Prostate gland (tissue), 2 donors: ENCODE data around the gene CTNNA2. TPM values are rescaled to one million over a fixed set of nuclear protein-coding genes. Genes with fewer than 3 reads are reported as not detected.

Experiments
- DNase-seq: peaks from one replicate; pipeline ENCODE4 v3.0.0-alpha.2; 2019; ENCODE audit warnings: low spot score
- H3K27ac ChIP-seq, 2 donors: fragments of 200-600 bp; sonication (generic); 2 replicates each; pipeline ENCODE4 v1.5.1; 2017 to 2019
- H3K27me3 ChIP-seq: fragments of 200-600 bp; sonication (generic); replicated peaks from 2 replicates; pipeline ENCODE4 v1.5.1; 2019; ENCODE audit not compliant: insufficient read depth
- H3K36me3 ChIP-seq, 2 donors: fragments of 200-600 bp; sonication (generic); 1 replicate in 1 of 2; 2 replicates in 1 of 2; pipeline versions ENCODE4 v1.5.1 to v1.8.1; 2017 to 2019
- H3K4me1 ChIP-seq: fragments of 200-600 bp; sonication (generic); replicated peaks from 2 replicates; pipeline ENCODE4 v1.5.1; 2019
- H3K4me3 ChIP-seq, 2 donors: fragments of 200-600 bp; sonication (generic); 2 replicates each; pipeline ENCODE4 v1.5.1; 2017 to 2019
- H3K9me3 ChIP-seq: fragments of 200-600 bp; sonication (generic); 2 replicates; pipeline ENCODE4 v1.5.1; 2017
- POLR2A ChIP-seq: fragments of 450-650 bp; IDR thresholded peaks from one replicate; pipeline ENCODE4 v1.6.1; 2016; ENCODE audit warnings: antibody characterized with exemption, mild to moderate bottlenecking
- POLR2AphosphoS5 ChIP-seq: sonication (generic); formaldehyde crosslinking; IDR thresholded peaks from one replicate; pipeline ENCODE4 v1.6.1; 2017; ENCODE audit warnings: antibody characterized with exemption
- WGBS: methylation state at CpG from one replicate; pipeline ENCODE4 v1.1.5; 2018; 5-methylcytosine and 5-hydroxymethylcytosine counted together
- intact Hi-C: fragments of 100-400 bp; cut with DNase I; formaldehyde crosslinking; loops from one replicate; pipeline ENCODE4 v1.14.2; 2022
- total RNA-seq, 2 donors: library from RNA; depleted of rRNA; stranded (reverse); fragments of >200 nt; gene quantifications; one replicate each; pipeline ENCODE4 v1.1.0, GENCODE V29; 2016
- TF ChIP-seq, protein P1 (sequence below), 4 experiments: fragments of 200-600 bp in 2 of 4; fragments of 450-650 bp in 2 of 4; sonication (generic) in 2 of 4; IDR thresholded peaks; 1 replicate in 3 of 4; 2 replicates in 1 of 4; pipeline ENCODE4 v1.5.1; 2016 to 2019; ENCODE audit warnings: antibody characterized with exemption in 4 of 4, mild to moderate bottlenecking in 2 of 4, moderate library complexity in 2 of 4

The CTNNA2 gene
- total RNA-seq, 2 donors from 2014 or later = 24.3 TPM; not detected in 1

DNA sequence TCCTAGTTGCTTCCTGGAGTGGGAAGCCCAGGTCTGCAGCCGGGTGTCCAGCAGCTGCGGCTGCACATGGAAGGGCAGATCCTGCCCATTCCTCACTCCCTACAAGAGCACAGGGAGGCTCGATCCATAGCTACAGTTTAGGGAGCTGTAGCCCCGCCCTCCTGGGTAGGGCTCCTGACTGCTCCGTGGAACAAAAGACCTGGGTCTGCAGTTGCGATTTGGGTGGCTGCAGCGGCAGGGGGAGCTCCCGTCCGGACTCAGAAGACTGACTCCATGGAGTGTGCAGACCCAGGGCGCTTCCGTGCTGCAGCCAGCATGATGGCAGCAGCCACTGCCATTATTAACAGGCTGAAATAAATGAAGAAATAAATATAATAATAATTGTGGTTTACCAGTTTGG, 157.3 kb downstream of the CTNNA2 start:
- TF ChIP-seq, protein P1, sequence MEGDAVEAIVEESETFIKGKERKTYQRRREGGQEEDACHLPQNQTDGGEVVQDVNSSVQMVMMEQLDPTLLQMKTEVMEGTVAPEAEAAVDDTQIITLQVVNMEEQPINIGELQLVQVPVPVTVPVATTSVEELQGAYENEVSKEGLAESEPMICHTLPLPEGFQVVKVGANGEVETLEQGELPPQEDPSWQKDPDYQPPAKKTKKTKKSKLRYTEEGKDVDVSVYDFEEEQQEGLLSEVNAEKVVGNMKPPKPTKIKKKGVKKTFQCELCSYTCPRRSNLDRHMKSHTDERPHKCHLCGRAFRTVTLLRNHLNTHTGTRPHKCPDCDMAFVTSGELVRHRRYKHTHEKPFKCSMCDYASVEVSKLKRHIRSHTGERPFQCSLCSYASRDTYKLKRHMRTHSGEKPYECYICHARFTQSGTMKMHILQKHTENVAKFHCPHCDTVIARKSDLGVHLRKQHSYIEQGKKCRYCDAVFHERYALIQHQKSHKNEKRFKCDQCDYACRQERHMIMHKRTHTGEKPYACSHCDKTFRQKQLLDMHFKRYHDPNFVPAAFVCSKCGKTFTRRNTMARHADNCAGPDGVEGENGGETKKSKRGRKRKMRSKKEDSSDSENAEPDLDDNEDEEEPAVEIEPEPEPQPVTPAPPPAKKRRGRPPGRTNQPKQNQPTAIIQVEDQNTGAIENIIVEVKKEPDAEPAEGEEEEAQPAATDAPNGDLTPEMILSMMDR (IDR thresholded peaks at IDR 0.05) = no peak
- TF ChIP-seq POLR2AphosphoS5 (no peak), POLR2A (no peak)
- DNase-seq = no peak
- Histone ChIP-seq H3K9me3 (no peaks in the 10 kb centered on the region), H3K36me3 (no peaks in the 10 kb centered on the region), H3K27ac (no peak overlapping the region), H3K4me3 (no peak overlapping the region), H3K4me1 (no peaks in the 10 kb centered on the region), H3K27me3 (no peaks in the 10 kb centered on the region)
- 73% methylated on average over 11 of the region's 11 CpGs for WGBS
- intact Hi-C loops = no loop called here

DNA sequence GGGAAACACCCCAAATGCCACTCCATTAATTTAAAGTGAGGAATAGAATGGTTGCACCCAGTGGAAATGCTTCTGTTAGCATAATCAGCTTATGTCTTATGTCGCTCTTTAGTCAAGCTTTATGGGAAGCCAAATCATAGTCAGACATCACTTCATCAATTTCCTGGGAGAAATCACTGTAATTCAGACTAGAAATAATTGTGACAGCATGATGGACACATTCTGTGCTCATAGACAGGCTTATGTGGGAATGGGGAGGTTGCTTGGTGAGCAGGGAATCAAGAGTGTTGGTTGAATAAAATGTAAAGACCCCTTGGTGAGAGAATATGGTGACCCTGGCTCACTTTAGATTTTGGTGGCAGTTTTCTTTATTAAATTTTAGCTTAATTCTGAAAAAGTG, 174.0 kb downstream of the CTNNA2 start:
- DNase-seq = no peak
- Histone ChIP-seq H3K4me3 (no peak overlapping the region), H3K9me3 (no peaks in the 10 kb centered on the region), H3K27ac (no peak overlapping the region), H3K27me3 (no peaks in the 10 kb centered on the region), H3K36me3 (no peaks in the 10 kb centered on the region), H3K4me1 (no peaks in the 10 kb centered on the region)
- TF ChIP-seq, protein P1 (IDR thresholded peaks at IDR 0.05) = no peak
- TF ChIP-seq POLR2AphosphoS5 (no peak), POLR2A (no peak)
- 97% methylated on average over 1 of the region's 1 CpG for WGBS
- intact Hi-C loops = no loop called here

DNA sequence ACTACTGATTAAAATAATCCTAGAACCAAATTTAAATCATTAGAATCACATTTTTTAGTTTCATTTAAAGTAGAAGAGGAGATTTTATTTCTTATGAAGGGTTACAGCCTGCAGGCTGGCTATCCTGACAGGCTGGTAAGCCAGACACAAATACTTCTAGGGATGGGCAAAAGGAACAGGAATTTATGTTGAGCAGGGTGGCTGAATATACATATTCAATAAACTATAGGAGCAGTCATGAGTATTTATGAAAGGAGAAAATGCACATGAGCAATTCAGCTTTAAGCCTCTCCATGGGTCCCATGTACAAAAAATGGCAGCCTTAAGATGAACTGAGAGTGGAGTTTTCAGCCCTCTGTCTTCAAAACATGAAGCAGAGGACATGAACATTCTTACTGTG, 182.4 kb downstream of the CTNNA2 start:
- Histone ChIP-seq H3K27ac (no peak overlapping the region), H3K27me3 (no peaks in the 10 kb centered on the region), H3K9me3 (no peaks in the 10 kb centered on the region), H3K4me3 (no peak overlapping the region), H3K4me1 (no peaks in the 10 kb centered on the region), H3K36me3 (no peaks in the 10 kb centered on the region)
- intact Hi-C loops = no loop called here
- no peak for DNase-seq
- TF ChIP-seq POLR2A (no peak), POLR2AphosphoS5 (no peak)
- TF ChIP-seq, protein P1 (IDR thresholded peaks at IDR 0.05) = no peak

DNA sequence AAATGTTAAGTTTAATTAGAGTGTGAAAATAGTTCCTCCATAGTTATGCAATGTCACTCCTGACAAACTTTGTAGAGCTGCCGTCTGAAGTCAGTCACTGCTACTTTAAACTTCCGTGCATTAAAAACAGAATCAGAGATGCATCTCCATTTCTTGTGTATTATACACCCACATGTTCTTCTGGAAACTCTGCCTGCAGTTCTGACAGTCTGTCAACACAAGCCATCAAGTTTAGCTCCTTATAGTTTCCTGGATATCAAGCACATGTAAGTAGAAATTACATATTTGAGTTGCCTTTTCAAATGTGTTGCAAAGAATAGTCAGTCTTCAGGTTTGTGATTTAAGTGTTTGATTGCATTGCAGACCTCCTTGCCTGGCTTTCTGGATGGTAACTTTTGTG, 184.3 kb downstream of the CTNNA2 start:
- Histone ChIP-seq H3K27me3 (no peaks in the 10 kb centered on the region), H3K9me3 (no peaks in the 10 kb centered on the region), H3K4me3 (no peak overlapping the region), H3K27ac (no peak overlapping the region), H3K36me3 (no peaks in the 10 kb centered on the region), H3K4me1 (no peaks in the 10 kb centered on the region)
- 90% methylated on average over 2 of the region's 2 CpGs for WGBS
- no peak for TF ChIP-seq POLR2A
- TF ChIP-seq, protein P1 (IDR thresholded peaks at IDR 0.05) = no peak
- TF ChIP-seq POLR2AphosphoS5 = no peak
- DNase-seq = no peak
- intact Hi-C loops = no loop called here

DNA sequence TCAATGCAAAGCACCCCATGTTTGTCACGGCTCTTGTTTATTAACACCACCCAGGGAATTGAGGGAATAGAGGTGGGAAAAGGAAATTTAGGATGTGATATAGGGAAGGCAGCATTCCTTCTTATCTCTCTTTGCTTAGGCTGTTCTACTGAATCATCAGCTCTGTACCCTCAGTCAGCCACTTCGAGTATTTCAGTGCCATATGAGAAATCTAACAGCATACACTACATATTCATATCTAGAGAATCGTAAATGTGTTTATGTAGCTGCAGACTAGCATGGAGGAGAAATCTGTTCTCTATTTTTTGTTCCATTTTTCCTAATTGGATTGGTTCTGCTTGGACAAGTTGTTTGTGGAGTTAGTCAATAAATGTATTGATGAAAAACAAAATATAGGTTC, 187.8 kb downstream of the CTNNA2 start:
- H3K27ac ChIP-seq = no peak overlapping the region
- no peak for TF ChIP-seq POLR2AphosphoS5
- H3K4me3 ChIP-seq = no peak overlapping the region
- 64% methylated on average over 3 of the region's 3 CpGs for WGBS
- H3K36me3 ChIP-seq = no peaks in the 10 kb centered on the region
- no peak for DNase-seq
- no peaks in the 10 kb centered on the region for H3K27me3 ChIP-seq
- H3K4me1 ChIP-seq = no peaks in the 10 kb centered on the region
- intact Hi-C loops = no loop called here
- H3K9me3 ChIP-seq = no peaks in the 10 kb centered on the region
